ENCODE results near the gene APCDD1L.

Gene APCDD1L

DNA sequence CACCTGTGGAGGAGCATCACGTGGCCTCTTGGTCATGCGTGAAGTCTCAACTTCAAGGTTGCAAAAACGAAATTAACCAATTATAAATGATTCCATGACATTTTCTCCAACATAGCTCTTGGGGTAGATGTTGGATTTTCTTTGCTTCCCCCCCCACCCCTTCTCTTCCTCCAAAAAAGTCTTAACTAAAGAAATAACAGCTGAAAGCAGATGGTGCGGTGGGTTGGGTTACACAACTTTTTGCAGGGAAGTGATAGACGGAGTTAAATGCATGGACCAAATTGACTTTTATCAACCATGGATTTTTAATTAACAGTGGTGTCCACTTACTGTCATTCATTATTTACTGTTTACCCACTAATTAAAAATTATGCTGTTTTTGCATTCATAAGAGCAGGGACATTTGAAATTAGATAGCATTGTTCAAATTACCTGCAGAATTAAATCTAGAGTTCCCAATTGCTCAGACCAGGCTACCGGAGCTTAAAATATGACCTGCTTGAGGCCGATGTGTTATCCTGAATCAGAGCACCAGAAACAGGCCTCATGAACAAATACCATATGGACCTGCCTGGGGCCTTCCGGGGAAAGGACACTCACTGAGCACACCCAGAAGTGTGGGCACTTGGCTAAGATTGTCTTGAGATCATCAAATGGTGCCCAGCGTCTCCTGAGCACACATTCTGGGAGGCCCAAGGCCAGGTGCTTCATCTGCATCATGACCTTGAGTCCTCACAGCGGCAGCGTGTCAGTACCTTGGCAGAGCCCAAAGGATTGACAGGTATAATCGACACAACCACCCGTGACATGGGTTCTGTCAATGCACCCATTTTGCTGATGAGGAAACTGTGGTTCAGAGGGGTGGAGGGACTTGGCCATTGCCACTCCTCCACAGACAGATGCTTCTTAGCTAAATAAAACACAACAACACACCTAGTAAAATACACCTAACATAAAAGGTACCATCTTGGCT is 41.5 kb downstream of the APCDD1L start:
- Histone ChIP-seq H3K4me1 (peaks cover 10% of the 10 kb centered on the region), H3K4me3 (ENCODE audit: low read depth, low read length) (no peak overlapping the region), H3K9me3 (no peaks in the 10 kb centered on the region), H3K36me3 (no peaks in the 10 kb centered on the region), H3K27me3 (no peaks in the 10 kb centered on the region)
- TF ChIP-seq, protein P1, sequence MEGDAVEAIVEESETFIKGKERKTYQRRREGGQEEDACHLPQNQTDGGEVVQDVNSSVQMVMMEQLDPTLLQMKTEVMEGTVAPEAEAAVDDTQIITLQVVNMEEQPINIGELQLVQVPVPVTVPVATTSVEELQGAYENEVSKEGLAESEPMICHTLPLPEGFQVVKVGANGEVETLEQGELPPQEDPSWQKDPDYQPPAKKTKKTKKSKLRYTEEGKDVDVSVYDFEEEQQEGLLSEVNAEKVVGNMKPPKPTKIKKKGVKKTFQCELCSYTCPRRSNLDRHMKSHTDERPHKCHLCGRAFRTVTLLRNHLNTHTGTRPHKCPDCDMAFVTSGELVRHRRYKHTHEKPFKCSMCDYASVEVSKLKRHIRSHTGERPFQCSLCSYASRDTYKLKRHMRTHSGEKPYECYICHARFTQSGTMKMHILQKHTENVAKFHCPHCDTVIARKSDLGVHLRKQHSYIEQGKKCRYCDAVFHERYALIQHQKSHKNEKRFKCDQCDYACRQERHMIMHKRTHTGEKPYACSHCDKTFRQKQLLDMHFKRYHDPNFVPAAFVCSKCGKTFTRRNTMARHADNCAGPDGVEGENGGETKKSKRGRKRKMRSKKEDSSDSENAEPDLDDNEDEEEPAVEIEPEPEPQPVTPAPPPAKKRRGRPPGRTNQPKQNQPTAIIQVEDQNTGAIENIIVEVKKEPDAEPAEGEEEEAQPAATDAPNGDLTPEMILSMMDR (IDR thresholded peaks at IDR 0.05; ENCODE audit: low read depth, low read length), result no peak
- DNase-seq, result no peak

DNA sequence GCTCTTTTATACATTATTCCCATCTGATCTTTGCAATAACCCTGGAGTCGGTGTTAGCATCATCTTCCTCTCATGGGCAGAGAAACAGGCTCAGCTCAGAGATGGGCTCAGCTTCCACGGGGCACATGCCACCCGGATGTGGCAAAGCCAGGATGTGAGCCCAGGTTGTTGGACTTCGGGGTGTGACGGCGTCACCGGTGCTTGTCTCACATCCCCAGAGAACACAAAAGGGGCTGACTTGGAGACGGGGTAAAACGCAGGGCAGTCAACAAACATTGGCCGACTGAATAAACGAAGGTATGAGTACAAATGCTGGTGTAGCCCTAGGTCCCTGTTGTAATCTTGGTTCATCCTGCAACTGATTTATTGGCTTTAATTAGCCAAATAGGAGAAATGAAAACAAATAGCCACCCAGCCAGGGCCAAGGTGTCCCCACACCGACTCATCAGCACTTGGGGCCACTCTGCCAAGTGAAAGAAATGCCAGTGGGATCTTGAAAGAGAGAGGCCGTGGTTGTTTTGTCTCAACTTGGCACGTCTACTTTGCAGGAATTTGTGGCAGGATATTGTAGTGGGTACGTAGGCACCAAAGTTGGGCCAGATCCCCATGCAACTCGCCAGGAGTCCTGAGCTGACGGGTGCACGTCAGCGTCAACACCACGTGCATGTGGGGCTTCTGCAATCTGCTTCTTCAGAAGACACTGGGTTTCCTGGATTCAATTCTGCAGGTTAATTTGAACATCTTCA is 42.8 kb downstream of the APCDD1L start:
- TF ChIP-seq, protein P1 (IDR thresholded peaks at IDR 0.05; ENCODE audit: low read depth, low read length), result no peak
- no peak for DNase-seq
- Histone ChIP-seq H3K36me3 (no peaks in the 10 kb centered on the region), H3K4me3 (ENCODE audit: low read depth, low read length) (no peak overlapping the region), H3K27me3 (no peaks in the 10 kb centered on the region), H3K4me1 (peaks cover 10% of the 10 kb centered on the region), H3K9me3 (no peaks in the 10 kb centered on the region)

DNA sequence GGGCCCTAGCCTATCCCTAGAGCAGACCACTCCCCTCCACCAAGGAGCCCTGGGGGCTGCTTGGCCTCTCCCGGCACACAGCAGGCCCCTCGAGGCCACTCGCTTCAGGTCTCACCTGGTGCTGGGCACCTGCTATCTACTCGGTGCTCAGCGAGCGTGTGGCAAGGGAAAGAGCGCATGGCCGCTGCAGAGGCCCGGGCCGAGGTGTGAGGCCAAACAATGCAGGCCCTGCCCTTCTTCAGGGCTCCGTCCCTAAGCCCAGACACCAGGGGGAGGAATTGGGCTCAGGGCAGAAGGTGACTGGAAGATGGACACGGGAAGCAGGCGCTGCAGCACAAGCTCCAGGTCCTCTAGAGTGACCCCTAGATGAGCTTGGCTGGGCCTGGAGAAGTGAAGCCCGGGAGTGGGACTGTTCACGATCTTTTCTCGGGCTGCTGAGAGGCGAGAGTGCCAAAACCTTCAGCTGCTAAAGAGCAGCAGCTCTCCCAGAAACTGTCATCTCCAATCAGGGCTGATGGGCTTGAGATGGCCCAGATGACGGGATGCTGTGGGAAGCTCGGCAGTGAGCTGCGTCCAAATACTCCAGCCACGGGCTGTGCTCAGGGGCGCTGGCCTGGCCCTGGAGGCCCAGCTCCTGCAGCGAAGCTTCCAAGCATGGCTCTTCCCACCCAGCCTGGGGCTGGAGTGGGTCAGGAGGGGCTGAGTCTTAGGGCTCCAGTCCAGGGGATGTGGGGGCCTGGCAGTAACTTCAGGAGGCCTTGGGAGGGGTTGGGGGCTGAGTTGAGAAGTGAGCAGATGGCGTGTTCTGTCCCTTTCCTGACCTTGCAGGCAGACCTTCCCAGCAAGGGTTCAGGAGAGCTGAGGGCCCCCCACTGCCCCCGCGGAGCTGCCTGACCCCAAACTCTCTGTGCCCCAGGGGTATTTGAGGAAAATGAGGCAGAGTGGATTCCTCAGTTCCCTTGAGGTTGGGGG is 43.7 kb downstream of the APCDD1L start:
- H3K36me3 ChIP-seq, result no peaks in the 10 kb centered on the region
- H3K27me3 ChIP-seq, result no peaks in the 10 kb centered on the region
- no peak overlapping the region for H3K4me3 ChIP-seq (ENCODE audit: low read depth, low read length)
- TF ChIP-seq, protein P1 (IDR thresholded peaks at IDR 0.05; ENCODE audit: low read depth, low read length), result no peak
- peak; percentile 86 for DNase-seq
- H3K9me3 ChIP-seq, result no peaks in the 10 kb centered on the region
- H3K4me1 ChIP-seq, result peaks cover 10% of the 10 kb centered on the region

DNA sequence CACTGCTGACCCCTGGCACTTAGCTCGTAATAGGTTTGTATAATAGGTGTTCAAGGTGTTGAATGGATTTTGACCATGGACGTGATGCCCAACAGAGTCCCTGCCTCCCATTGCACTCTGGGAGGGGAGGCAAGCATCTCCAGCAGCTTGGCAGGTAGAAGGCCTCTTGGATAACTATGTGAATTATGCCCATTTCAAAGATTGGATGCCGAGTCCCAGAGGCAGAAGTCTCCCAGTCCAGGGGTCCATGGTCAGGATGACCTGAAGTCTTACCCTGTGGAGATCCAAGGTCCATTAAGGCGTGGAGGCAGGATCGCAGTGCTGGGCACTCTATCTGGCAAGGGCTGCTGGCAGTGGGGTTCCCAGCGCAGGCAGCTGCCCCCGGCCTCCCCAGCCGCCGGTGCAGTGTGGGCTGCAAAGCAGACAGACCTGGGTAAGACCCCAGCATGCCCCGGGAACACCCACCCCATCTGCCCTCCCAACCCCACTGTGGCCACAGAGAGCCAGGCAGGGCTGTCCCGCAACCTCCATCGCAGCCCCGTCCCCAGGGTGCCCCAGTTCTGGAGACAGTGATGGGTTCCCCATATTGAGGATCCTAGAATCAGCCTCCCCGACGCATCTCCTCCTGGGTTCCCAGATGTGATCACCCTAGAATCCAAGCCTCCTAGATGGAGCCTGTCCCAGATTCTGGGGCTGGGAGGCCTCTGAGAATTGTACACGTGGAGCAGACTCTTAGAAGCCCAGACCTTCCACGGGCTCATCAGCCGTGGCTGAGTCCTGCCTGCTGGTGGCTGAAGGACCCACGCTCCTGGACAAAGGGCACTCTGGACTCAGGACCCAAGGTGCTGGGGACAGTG is 44.6 kb downstream of the APCDD1L start:
- no peak overlapping the region for H3K4me3 ChIP-seq (ENCODE audit: low read depth, low read length)
- H3K36me3 ChIP-seq, result no peaks in the 10 kb centered on the region
- TF ChIP-seq, protein P1 (IDR thresholded peaks at IDR 0.05; ENCODE audit: low read depth, low read length), result no peak
- H3K27me3 ChIP-seq, result no peaks in the 10 kb centered on the region
- no peaks in the 10 kb centered on the region for H3K9me3 ChIP-seq
- H3K4me1 ChIP-seq, result peaks cover 10% of the 10 kb centered on the region
- DNase-seq, result no peak

DNA sequence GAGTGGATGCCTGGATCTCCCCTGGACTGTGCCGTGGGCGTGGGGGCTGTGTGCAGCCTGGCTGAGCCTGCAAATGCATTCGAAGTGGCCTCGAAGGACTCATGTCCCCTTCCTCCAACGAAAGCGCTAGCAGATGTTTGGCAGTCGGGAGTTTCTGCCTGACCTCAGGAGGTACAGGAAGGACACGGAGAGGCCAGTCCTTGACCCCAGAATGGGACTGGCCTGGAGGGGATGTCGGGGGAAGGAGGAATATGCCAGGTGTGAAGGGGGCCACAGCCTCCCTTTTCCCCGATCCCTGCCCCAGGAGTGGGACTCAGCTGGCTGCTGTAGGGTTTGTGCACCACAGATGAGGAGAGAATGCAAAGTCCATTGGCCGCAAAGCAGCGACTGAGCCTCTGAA is 45.6 kb downstream of the APCDD1L start:
- no peak for DNase-seq
- Histone ChIP-seq H3K36me3 (no peaks in the 10 kb centered on the region), H3K4me3 (ENCODE audit: low read depth, low read length) (no peak overlapping the region), H3K4me1 (peaks cover 10% of the 10 kb centered on the region), H3K27me3 (no peaks in the 10 kb centered on the region), H3K9me3 (no peaks in the 10 kb centered on the region)
- TF ChIP-seq, protein P1 (IDR thresholded peaks at IDR 0.05; ENCODE audit: low read depth, low read length), result no peak
